Endothelial cell of umbilical vein (primary cell): ENCODE results near the gene CNOT6. TPM values are rescaled to one million over a fixed set of nuclear protein-coding genes. Genes with fewer than 3 reads are reported as not detected.

ENCODE experiments used
- BruUV-seq: library from RNA; stranded (reverse); fragments of 400-500 nt; replicated peaks from 2 replicates; lab custom pipeline; 2021; lab: Mats Ljungman, UMichigan
- CTCF ChIA-PET: fragments of 300-600, 350-600 bp; sonication (Branson Sonifier 250); formaldehyde crosslinking; loops from one replicate; lab custom pipeline; 2021; ENCODE audit warnings: antibody characterized with exemption, inconsistent platforms; lab: Charles Lee
- POLR2A ChIA-PET: fragments of 300-600, 350-600 bp; sonication (Branson Sonifier 250); formaldehyde crosslinking; loops from one replicate; lab custom pipeline; 2021; ENCODE audit warnings: antibody characterized with exemption, inconsistent platforms; lab: Charles Lee
- DNase-seq: peaks from one replicate; pipeline ENCODE4 v3.0.0-alpha.2; 2011; ENCODE audit warnings: low read depth, low spot score
- FAIRE-seq: peaks from 2 replicates; lab custom pipeline; 2011; peaks lifted over from hg19 to GRCh38; lab: Jason Lieb, UNC
- H2AFZ ChIP-seq: 2 replicates; pipeline ENCODE4 v1.6.0; 2012; ENCODE audit warnings: low read depth, low read length, control low read depth, inconsistent platforms
- H3K27ac ChIP-seq: 2 replicates; pipeline ENCODE4 v1.5.1; 2011; ENCODE audit warnings: low read depth, mild to moderate bottlenecking, control low read depth, low read length, moderate library complexity; ENCODE audit not compliant: insufficient read depth
- H3K27me3 ChIP-seq, 2 experiments: 2 replicates each; pipeline versions ENCODE4 v1.6.0 to v1.6.1; 2011; ENCODE audit warnings: low read length in 2 of 2, mixed read lengths in 1 of 2; ENCODE audit not compliant: control insufficient read depth in 2 of 2, insufficient read depth in 2 of 2
- H3K36me3 ChIP-seq, 2 experiments: 2 replicates in 1 of 2; 3 replicates in 1 of 2; pipeline ENCODE4 v1.5.1; 2011; ENCODE audit warnings: low read length in 2 of 2, mild to moderate bottlenecking in 1 of 2, moderate library complexity in 1 of 2; ENCODE audit not compliant: control insufficient read depth in 2 of 2, insufficient read depth in 2 of 2; ENCODE audit errors: extremely low read depth in 1 of 2
- H3K4me1 ChIP-seq: 3 replicates; pipeline ENCODE4 v1.5.1; 2011; ENCODE audit warnings: mild to moderate bottlenecking, low read length; ENCODE audit not compliant: control insufficient read depth, insufficient read depth; ENCODE audit errors: extremely low read depth
- H3K4me2 ChIP-seq: 2 replicates; pipeline ENCODE4 v1.6.1; 2011; ENCODE audit warnings: low read length, control low read depth, mixed read lengths; ENCODE audit not compliant: insufficient read depth
- H3K4me3 ChIP-seq, 3 experiments: fragments of 200-600 bp in 1 of 3; sonication (generic), shearing (Covaris generic) in 1 of 3; replicated peaks in 1 of 3; 2 replicates each; pipeline ENCODE4 v1.5.1; 2011 to 2016; ENCODE audit warnings: control low read depth in 3 of 3, low read length in 3 of 3, mild to moderate bottlenecking in 2 of 3, inconsistent platforms in 1 of 3, low read depth in 1 of 3, moderate library complexity in 1 of 3; ENCODE audit not compliant: insufficient read depth in 1 of 3
- H3K79me2 ChIP-seq: 2 replicates; pipeline ENCODE4 v1.6.0; 2012; ENCODE audit warnings: low read length, inconsistent platforms; ENCODE audit not compliant: control insufficient read depth, insufficient read depth
- H3K9ac ChIP-seq: replicated peaks from 2 replicates; pipeline ENCODE3; 2011; ENCODE audit warnings: low read length, control low read depth; ENCODE audit not compliant: insufficient read depth; ENCODE audit errors: extremely low read depth
- H3K9me1 ChIP-seq: replicated peaks from 3 replicates; pipeline ENCODE4 v1.6.0; 2011; ENCODE audit warnings: mild to moderate bottlenecking, low read length; ENCODE audit not compliant: control insufficient read depth, insufficient read depth; ENCODE audit errors: extremely low read depth
- H3K9me3 ChIP-seq: replicated peaks from 2 replicates; pipeline ENCODE4 v1.5.1; 2012; ENCODE audit warnings: low read length, inconsistent platforms; ENCODE audit not compliant: control insufficient read depth, insufficient read depth
- H4K20me1 ChIP-seq: replicated peaks from 2 replicates; pipeline ENCODE3; 2011; ENCODE audit warnings: mild to moderate bottlenecking, low read length; ENCODE audit not compliant: control insufficient read depth, insufficient read depth; ENCODE audit errors: extremely low read depth
- EZH2 ChIP-seq: IDR thresholded peaks from 2 replicates; pipeline ENCODE4 v1.6.1; 2012; ENCODE audit warnings: borderline replicate concordance, low read depth, mild to moderate bottlenecking, moderate library complexity, low read length, inconsistent platforms; ENCODE audit not compliant: severe bottlenecking
- FOS ChIP-seq: IDR thresholded peaks from 2 replicates; pipeline ENCODE4 v1.6.1; 2011; ENCODE audit warnings: mild to moderate bottlenecking, low read length, moderate library complexity, borderline replicate concordance; ENCODE audit not compliant: insufficient read depth
- GATA2 ChIP-seq: IDR thresholded peaks from 2 replicates; pipeline ENCODE4 v1.7.0; 2011; ENCODE audit warnings: low read depth, mild to moderate bottlenecking, moderate library complexity, mixed read lengths, low read length; ENCODE audit not compliant: insufficient read length, insufficient read depth
- JUN ChIP-seq: IDR thresholded peaks from 2 replicates; pipeline ENCODE4 v1.6.1; 2011; ENCODE audit warnings: borderline replicate concordance, low read depth; ENCODE audit not compliant: insufficient read length, insufficient read depth
- MYC ChIP-seq: IDR thresholded peaks from one replicate; pipeline ENCODE4 v1.6.1; 2011; ENCODE audit warnings: mild to moderate bottlenecking, low read depth, low read length
- POLR2A ChIP-seq: IDR thresholded peaks from 2 replicates; pipeline ENCODE4 v1.6.1; 2012; ENCODE audit warnings: low read depth, mild to moderate bottlenecking, control low read depth, low read length
- POLR2AphosphoS5 ChIP-seq: IDR thresholded peaks from 2 replicates; pipeline ENCODE4 v1.6.1; 2012; ENCODE audit warnings: low read depth, mild to moderate bottlenecking, control low read depth, low read length, moderate library complexity; ENCODE audit not compliant: insufficient read depth
- dilution Hi-C: fragments of 300-500 bp; cut with MboI; formaldehyde crosslinking; loops from one replicate; pipeline ENCODE4 v1.15.0; 2019; ENCODE audit warnings: low sequenced_read_pairs; ENCODE audit not compliant: extremely low pct_ligation_motif_present
- intact Hi-C: fragments of 100-400 bp; cut with micrococcal nuclease; formaldehyde crosslinking; loops from one replicate; pipeline ENCODE4 v1.10.0; 2022
- polyA plus RNA-seq, 4 experiments: library from polyadenylated mRNA; depleted of rRNA in 3 of 4; stranded (reverse) in 3 of 4; unstranded in 1 of 4; fragments of >200 nt; gene quantifications; 2 replicates each; pipeline versions ENCODE4 v1.2.1 to v1.2.3, GENCODE V29; 2011 to 2012; ENCODE audit warnings: missing spikeins in 1 of 4
- total RNA-seq: library from RNA; stranded (reverse); gene quantifications from 2 replicates; pipeline ENCODE4 v1.2.3, GENCODE V29; 2021
- TF ChIP-seq, protein P1 (sequence below), 2 donors: IDR thresholded peaks; 1 replicate in 1 of 2; 2 replicates in 1 of 2; pipeline ENCODE4 v1.5.1; 2011; ENCODE audit warnings: low read length in 2 of 2, mild to moderate bottlenecking in 2 of 2, moderate library complexity in 2 of 2, control low read depth in 1 of 2, inconsistent platforms in 1 of 2, low read depth in 1 of 2; ENCODE audit not compliant: insufficient read depth in 1 of 2; ENCODE audit errors: extremely low read depth in 1 of 2
- TF ChIP-seq, protein P2 (sequence below): IDR thresholded peaks from 2 replicates; pipeline ENCODE4 v1.6.1; 2011; ENCODE audit not compliant: insufficient read depth, insufficient read length

Gene CNOT6
- total and polyA plus RNA-seq, 2 donors (not counting 3 experiments of a cell fraction or from before 2014, with no cell fraction given), result 9.2 to 33.8 TPM

GRCh38 chr5:180470966-180471582 lies 23.1 kb upstream of the CNOT6 start:
- H3K4me3 ChIP-seq, result no peak overlapping the region
- H3K4me1 ChIP-seq, result no peaks in the 10 kb centered on the region
- H3K9me3 ChIP-seq, result no peaks in the 10 kb centered on the region
- no peaks in the 10 kb centered on the region for H3K9me1 ChIP-seq
- no peak overlapping the region for H3K9ac ChIP-seq
- no peaks in the 10 kb centered on the region for H3K36me3 ChIP-seq
- ChIA-PET CTCF (interaction anchor here (0.6 to 4.6 kb wide), 15 partner anchors 9 to 346 kb away, joined by 3 to 35 read pairs (median 4); partner anchors contain the start of gene RASGEF1C), POLR2A (no interaction called here)
- dilution Hi-C loops, result no loop called here
- H3K27ac ChIP-seq, result no peak overlapping the region
- DNase-seq (peak; percentile 50), FAIRE-seq (peak; percentile 94)
- peaks cover 0 to 2% of the 10 kb centered on the region in 2 experiments for H3K27me3 ChIP-seq
- intact Hi-C loops, result loop anchor here (1.0 to 5.0 kb wide), 5 partner anchors 119 to 345 kb away; partner anchors contain the start of gene GFPT2
- H2AFZ ChIP-seq, result no peak overlapping the region
- H3K79me2 ChIP-seq, result no peaks in the 10 kb centered on the region
- no peak overlapping the region for H3K4me2 ChIP-seq
- TF ChIP-seq, protein P1, sequence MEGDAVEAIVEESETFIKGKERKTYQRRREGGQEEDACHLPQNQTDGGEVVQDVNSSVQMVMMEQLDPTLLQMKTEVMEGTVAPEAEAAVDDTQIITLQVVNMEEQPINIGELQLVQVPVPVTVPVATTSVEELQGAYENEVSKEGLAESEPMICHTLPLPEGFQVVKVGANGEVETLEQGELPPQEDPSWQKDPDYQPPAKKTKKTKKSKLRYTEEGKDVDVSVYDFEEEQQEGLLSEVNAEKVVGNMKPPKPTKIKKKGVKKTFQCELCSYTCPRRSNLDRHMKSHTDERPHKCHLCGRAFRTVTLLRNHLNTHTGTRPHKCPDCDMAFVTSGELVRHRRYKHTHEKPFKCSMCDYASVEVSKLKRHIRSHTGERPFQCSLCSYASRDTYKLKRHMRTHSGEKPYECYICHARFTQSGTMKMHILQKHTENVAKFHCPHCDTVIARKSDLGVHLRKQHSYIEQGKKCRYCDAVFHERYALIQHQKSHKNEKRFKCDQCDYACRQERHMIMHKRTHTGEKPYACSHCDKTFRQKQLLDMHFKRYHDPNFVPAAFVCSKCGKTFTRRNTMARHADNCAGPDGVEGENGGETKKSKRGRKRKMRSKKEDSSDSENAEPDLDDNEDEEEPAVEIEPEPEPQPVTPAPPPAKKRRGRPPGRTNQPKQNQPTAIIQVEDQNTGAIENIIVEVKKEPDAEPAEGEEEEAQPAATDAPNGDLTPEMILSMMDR (IDR thresholded peaks at IDR 0.05; ENCODE audit: extremely low read depth in 1 of 2, insufficient read depth in 1 of 2, low read depth in 1 of 2, low read length in 2 of 2), result peak; percentile 86
- TF ChIP-seq EZH2, result no peak
- no peaks in the 10 kb centered on the region for H4K20me1 ChIP-seq
- no TSS peak for BruUV-seq

GRCh38 chr5:180471866-180472265 lies 22.3 kb upstream of the CNOT6 start:
- DNase-seq, result no peak

More at GRCh38 chr5:180471866-180472265, 22.3 kb upstream of the CNOT6 start:
- no peak for FAIRE-seq
- no TSS peak for BruUV-seq
- H3K4me2 ChIP-seq, result no peak overlapping the region
- ChIA-PET CTCF (interaction anchor here (0.9 to 4.6 kb wide), 9 partner anchors 12 to 270 kb away, joined by 3 to 35 read pairs (median 4); partner anchors contain the start of gene RASGEF1C), POLR2A (no interaction called here)
- H3K27ac ChIP-seq, result no peak overlapping the region
- no peaks in the 10 kb centered on the region for H3K9me1 ChIP-seq
- H4K20me1 ChIP-seq, result no peaks in the 10 kb centered on the region
- no peaks in the 10 kb centered on the region for H3K4me1 ChIP-seq
- H3K4me3 ChIP-seq, result no peak overlapping the region
- peaks cover 0 to 2% of the 10 kb centered on the region in 2 experiments for H3K27me3 ChIP-seq
- dilution Hi-C loops, result no loop called here
- H3K9ac ChIP-seq, result no peak overlapping the region
- H3K9me3 ChIP-seq, result no peaks in the 10 kb centered on the region
- intact Hi-C loops, result loop anchor here (1.0 to 5.0 kb wide), 5 partner anchors 120 to 346 kb away; partner anchors contain the start of gene GFPT2
- TF ChIP-seq, protein P1 (IDR thresholded peaks at IDR 0.05; ENCODE audit: extremely low read depth in 1 of 2, insufficient read depth in 1 of 2, low read depth in 1 of 2, low read length in 2 of 2), result no peak
- no peak for TF ChIP-seq POLR2AphosphoS5
- TF ChIP-seq EZH2, result no peak
- TF ChIP-seq GATA2, result no peak
- no peak for TF ChIP-seq FOS
- no peak for TF ChIP-seq POLR2A
- no peak for TF ChIP-seq JUN
- no peak for TF ChIP-seq MYC
- TF ChIP-seq, protein P2, sequence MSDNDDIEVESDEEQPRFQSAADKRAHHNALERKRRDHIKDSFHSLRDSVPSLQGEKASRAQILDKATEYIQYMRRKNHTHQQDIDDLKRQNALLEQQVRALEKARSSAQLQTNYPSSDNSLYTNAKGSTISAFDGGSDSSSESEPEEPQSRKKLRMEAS, result no peak
- no peaks in the 10 kb centered on the region for H3K79me2 ChIP-seq
- peak overlapping the region; percentile 61 for H2AFZ ChIP-seq
- no peaks in the 10 kb centered on the region for H3K36me3 ChIP-seq
